H1 (cell line): ENCODE measurements around the gene PDE9A. TPM values are rescaled to one million over a fixed set of nuclear protein-coding genes. Genes with fewer than 3 reads are reported as not detected.

Experiments
- RAD21 ChIP-seq, 2 experiments: IDR thresholded peaks in 1 of 2; conservative IDR thresholded peaks in 1 of 2; 2 replicates each; pipeline ENCODE4 v1.6.1; 2011; ENCODE audit warnings: low read depth in 2 of 2, low read length in 2 of 2, improper control_type of control experiment in 1 of 2, inconsistent platforms in 1 of 2, mild to moderate bottlenecking in 1 of 2, moderate library complexity in 1 of 2
- TBP ChIP-seq: IDR thresholded peaks from 2 replicates; pipeline ENCODE4 v1.6.1; 2011; ENCODE audit warnings: low read depth, low read length, improper control_type of control experiment
- TEAD4 ChIP-seq: IDR thresholded peaks from 2 replicates; pipeline ENCODE4 v1.6.1; 2012; ENCODE audit warnings: low read depth, low read length, inconsistent platforms, mixed read lengths
- polyA plus RNA-seq, 7 experiments: library from polyadenylated mRNA; depleted of rRNA in 3 of 7; stranded (reverse) in 5 of 7; unstranded in 2 of 7; fragments of >200 nt in 5 of 7; fragments of 200-250 nt in 2 of 7; gene quantifications; 1 replicate in 5 of 7; 2 replicates in 1 of 7; 4 replicates in 1 of 7; pipeline versions ENCODE4 v1.2.1 to v1.2.3, GENCODE V29; 2011 to 2013; ENCODE audit warnings: missing spikeins in 2 of 7, mixed read lengths in 2 of 7
- total RNA-seq: library from RNA; stranded (reverse); fragmentation: NEBNext Ultra II Directional; extraction: Animal tissue kit (Norgen Biotek cat#: 25700); gene quantifications from 2 replicates; pipeline ENCODE4 v1.2.1, GENCODE V29; 2021
- TF ChIP-seq, protein P1 (sequence below), 3 experiments: IDR thresholded peaks; 1 replicate in 2 of 3; 2 replicates in 1 of 3; pipeline versions ENCODE4 v1.5.1 to v1.6.1; 2011; ENCODE audit warnings: low read length in 3 of 3, mild to moderate bottlenecking in 3 of 3, inconsistent platforms in 2 of 3, low read depth in 1 of 3, moderate library complexity in 1 of 3; ENCODE audit not compliant: insufficient read depth in 1 of 3; ENCODE audit errors: control extremely low read depth in 1 of 3
- TF ChIP-seq, protein P2 (sequence below): fragments of 300-600 bp; sonication (generic); IDR thresholded peaks from 2 replicates; pipeline ENCODE4 v1.7.1; 2012; ENCODE audit warnings: low read length, moderate library complexity, mild to moderate bottlenecking, inconsistent platforms; ENCODE audit not compliant: insufficient replicate concordance
- TF ChIP-seq, protein P3 (sequence below): IDR thresholded peaks from 2 replicates; pipeline ENCODE4 v1.6.1; 2011; ENCODE audit warnings: low read depth, mild to moderate bottlenecking, low read length; ENCODE audit not compliant: insufficient read depth

PDE9A gene
- total and polyA plus RNA-seq, 2 of the 8 experiments (the other 6 are each of a cell fraction or from before 2014, with no cell fraction given): 39.2 to 45.9 TPM

DNA sequence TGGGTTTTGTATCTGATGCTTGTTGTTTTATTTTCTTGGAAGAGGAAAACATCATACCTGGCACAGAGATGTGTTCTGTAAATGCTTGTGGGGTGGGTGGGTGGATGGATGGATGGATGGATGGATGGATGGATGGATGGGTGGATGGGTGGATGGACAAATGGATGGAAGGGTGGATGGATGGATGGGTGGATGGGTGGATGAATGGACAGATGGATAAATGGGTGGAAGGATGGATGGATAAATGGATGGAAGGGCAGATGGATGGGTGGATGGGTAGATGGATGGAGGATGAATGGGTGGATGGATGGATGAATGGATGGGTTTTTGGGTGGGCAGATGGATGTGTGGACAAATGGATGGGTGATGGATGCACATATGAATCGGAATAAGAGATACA, 111.5 kb downstream of the PDE9A start (continued):
- TF ChIP-seq, protein P1, sequence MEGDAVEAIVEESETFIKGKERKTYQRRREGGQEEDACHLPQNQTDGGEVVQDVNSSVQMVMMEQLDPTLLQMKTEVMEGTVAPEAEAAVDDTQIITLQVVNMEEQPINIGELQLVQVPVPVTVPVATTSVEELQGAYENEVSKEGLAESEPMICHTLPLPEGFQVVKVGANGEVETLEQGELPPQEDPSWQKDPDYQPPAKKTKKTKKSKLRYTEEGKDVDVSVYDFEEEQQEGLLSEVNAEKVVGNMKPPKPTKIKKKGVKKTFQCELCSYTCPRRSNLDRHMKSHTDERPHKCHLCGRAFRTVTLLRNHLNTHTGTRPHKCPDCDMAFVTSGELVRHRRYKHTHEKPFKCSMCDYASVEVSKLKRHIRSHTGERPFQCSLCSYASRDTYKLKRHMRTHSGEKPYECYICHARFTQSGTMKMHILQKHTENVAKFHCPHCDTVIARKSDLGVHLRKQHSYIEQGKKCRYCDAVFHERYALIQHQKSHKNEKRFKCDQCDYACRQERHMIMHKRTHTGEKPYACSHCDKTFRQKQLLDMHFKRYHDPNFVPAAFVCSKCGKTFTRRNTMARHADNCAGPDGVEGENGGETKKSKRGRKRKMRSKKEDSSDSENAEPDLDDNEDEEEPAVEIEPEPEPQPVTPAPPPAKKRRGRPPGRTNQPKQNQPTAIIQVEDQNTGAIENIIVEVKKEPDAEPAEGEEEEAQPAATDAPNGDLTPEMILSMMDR (IDR thresholded peaks at IDR 0.05; ENCODE audit: control extremely low read depth in 1 of 3, insufficient read depth in 1 of 3, low read depth in 1 of 3, low read length in 3 of 3): no peak
- TF ChIP-seq RAD21 (IDR thresholded peaks at IDR 0.05 in 1 of 2, conservative IDR thresholded peaks at IDR 0.05 in 1 of 2; ENCODE audit: low read depth in 2 of 2, low read length in 2 of 2) (no peak), TBP (no peak), TEAD4 (no peak)
- TF ChIP-seq, protein P2, sequence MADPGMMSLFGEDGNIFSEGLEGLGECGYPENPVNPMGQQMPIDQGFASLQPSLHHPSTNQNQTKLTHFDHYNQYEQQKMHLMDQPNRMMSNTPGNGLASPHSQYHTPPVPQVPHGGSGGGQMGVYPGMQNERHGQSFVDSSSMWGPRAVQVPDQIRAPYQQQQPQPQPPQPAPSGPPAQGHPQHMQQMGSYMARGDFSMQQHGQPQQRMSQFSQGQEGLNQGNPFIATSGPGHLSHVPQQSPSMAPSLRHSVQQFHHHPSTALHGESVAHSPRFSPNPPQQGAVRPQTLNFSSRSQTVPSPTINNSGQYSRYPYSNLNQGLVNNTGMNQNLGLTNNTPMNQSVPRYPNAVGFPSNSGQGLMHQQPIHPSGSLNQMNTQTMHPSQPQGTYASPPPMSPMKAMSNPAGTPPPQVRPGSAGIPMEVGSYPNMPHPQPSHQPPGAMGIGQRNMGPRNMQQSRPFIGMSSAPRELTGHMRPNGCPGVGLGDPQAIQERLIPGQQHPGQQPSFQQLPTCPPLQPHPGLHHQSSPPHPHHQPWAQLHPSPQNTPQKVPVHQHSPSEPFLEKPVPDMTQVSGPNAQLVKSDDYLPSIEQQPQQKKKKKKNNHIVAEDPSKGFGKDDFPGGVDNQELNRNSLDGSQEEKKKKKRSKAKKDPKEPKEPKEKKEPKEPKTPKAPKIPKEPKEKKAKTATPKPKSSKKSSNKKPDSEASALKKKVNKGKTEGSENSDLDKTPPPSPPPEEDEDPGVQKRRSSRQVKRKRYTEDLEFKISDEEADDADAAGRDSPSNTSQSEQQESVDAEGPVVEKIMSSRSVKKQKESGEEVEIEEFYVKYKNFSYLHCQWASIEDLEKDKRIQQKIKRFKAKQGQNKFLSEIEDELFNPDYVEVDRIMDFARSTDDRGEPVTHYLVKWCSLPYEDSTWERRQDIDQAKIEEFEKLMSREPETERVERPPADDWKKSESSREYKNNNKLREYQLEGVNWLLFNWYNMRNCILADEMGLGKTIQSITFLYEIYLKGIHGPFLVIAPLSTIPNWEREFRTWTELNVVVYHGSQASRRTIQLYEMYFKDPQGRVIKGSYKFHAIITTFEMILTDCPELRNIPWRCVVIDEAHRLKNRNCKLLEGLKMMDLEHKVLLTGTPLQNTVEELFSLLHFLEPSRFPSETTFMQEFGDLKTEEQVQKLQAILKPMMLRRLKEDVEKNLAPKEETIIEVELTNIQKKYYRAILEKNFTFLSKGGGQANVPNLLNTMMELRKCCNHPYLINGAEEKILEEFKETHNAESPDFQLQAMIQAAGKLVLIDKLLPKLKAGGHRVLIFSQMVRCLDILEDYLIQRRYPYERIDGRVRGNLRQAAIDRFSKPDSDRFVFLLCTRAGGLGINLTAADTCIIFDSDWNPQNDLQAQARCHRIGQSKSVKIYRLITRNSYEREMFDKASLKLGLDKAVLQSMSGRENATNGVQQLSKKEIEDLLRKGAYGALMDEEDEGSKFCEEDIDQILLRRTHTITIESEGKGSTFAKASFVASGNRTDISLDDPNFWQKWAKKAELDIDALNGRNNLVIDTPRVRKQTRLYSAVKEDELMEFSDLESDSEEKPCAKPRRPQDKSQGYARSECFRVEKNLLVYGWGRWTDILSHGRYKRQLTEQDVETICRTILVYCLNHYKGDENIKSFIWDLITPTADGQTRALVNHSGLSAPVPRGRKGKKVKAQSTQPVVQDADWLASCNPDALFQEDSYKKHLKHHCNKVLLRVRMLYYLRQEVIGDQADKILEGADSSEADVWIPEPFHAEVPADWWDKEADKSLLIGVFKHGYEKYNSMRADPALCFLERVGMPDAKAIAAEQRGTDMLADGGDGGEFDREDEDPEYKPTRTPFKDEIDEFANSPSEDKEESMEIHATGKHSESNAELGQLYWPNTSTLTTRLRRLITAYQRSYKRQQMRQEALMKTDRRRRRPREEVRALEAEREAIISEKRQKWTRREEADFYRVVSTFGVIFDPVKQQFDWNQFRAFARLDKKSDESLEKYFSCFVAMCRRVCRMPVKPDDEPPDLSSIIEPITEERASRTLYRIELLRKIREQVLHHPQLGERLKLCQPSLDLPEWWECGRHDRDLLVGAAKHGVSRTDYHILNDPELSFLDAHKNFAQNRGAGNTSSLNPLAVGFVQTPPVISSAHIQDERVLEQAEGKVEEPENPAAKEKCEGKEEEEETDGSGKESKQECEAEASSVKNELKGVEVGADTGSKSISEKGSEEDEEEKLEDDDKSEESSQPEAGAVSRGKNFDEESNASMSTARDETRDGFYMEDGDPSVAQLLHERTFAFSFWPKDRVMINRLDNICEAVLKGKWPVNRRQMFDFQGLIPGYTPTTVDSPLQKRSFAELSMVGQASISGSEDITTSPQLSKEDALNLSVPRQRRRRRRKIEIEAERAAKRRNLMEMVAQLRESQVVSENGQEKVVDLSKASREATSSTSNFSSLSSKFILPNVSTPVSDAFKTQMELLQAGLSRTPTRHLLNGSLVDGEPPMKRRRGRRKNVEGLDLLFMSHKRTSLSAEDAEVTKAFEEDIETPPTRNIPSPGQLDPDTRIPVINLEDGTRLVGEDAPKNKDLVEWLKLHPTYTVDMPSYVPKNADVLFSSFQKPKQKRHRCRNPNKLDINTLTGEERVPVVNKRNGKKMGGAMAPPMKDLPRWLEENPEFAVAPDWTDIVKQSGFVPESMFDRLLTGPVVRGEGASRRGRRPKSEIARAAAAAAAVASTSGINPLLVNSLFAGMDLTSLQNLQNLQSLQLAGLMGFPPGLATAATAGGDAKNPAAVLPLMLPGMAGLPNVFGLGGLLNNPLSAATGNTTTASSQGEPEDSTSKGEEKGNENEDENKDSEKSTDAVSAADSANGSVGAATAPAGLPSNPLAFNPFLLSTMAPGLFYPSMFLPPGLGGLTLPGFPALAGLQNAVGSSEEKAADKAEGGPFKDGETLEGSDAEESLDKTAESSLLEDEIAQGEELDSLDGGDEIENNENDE: no peak
- TF ChIP-seq, protein P3, sequence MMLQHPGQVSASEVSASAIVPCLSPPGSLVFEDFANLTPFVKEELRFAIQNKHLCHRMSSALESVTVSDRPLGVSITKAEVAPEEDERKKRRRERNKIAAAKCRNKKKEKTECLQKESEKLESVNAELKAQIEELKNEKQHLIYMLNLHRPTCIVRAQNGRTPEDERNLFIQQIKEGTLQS: no peak
- TF ChIP-seq, all 59 proteins: peak for 0
